ENCODE measurements around the gene ILDR2. TPM values are rescaled to one million over a fixed set of nuclear protein-coding genes. Genes with fewer than 3 reads are reported as not detected.

ILDR2 gene
- total and polyA plus RNA-seq, 9 of the 15 experiments (the other 6 are each of a cell fraction or from before 2014, with no cell fraction given) = 0.03 to 0.31 (median 0.18) TPM; not detected in 2

DNA sequence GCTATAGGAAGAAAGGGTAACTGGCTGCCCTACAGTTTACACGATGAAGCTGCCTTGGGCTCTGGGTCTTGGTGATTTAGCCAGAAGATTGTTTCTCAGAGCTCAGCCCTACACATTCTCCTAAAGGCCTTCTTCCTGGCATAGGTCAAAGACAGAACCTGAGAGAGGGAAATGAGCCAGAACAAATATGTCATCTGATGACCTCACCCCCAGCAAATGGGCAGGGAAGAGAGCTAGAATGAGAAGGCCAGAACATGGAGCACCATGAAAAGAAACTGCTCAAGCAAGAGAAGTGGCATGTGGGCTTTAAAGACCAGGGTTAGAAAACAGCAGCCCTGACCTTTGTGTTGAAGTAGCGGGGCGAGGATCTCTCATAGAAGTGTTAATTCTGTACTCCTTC, 5.5 kb upstream of the ILDR2 start (continued):
- TF ChIP-seq, protein P1, sequence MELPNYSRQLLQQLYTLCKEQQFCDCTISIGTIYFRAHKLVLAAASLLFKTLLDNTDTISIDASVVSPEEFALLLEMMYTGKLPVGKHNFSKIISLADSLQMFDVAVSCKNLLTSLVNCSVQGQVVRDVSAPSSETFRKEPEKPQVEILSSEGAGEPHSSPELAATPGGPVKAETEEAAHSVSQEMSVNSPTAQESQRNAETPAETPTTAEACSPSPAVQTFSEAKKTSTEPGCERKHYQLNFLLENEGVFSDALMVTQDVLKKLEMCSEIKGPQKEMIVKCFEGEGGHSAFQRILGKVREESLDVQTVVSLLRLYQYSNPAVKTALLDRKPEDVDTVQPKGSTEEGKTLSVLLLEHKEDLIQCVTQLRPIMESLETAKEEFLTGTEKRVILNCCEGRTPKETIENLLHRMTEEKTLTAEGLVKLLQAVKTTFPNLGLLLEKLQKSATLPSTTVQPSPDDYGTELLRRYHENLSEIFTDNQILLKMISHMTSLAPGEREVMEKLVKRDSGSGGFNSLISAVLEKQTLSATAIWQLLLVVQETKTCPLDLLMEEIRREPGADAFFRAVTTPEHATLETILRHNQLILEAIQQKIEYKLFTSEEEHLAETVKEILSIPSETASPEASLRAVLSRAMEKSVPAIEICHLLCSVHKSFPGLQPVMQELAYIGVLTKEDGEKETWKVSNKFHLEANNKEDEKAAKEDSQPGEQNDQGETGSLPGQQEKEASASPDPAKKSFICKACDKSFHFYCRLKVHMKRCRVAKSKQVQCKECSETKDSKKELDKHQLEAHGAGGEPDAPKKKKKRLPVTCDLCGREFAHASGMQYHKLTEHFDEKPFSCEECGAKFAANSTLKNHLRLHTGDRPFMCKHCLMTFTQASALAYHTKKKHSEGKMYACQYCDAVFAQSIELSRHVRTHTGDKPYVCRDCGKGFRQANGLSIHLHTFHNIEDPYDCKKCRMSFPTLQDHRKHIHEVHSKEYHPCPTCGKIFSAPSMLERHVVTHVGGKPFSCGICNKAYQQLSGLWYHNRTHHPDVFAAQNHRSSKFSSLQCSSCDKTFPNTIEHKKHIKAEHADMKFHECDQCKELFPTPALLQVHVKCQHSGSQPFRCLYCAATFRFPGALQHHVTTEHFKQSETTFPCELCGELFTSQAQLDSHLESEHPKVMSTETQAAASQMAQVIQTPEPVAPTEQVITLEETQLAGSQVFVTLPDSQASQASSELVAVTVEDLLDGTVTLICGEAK (IDR thresholded peaks at IDR 0.05) = no peak
- TF ChIP-seq, protein P1 (CRISPR knock-in tag; IDR thresholded peaks at IDR 0.05) = no peak
- TF ChIP-seq, protein P2, sequence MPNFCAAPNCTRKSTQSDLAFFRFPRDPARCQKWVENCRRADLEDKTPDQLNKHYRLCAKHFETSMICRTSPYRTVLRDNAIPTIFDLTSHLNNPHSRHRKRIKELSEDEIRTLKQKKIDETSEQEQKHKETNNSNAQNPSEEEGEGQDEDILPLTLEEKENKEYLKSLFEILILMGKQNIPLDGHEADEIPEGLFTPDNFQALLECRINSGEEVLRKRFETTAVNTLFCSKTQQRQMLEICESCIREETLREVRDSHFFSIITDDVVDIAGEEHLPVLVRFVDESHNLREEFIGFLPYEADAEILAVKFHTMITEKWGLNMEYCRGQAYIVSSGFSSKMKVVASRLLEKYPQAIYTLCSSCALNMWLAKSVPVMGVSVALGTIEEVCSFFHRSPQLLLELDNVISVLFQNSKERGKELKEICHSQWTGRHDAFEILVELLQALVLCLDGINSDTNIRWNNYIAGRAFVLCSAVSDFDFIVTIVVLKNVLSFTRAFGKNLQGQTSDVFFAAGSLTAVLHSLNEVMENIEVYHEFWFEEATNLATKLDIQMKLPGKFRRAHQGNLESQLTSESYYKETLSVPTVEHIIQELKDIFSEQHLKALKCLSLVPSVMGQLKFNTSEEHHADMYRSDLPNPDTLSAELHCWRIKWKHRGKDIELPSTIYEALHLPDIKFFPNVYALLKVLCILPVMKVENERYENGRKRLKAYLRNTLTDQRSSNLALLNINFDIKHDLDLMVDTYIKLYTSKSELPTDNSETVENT (CRISPR knock-in tag; IDR thresholded peaks at IDR 0.05) = no peak

Measured in K562 (cell line).